Ectodermal cell (in vitro differentiated cells): ENCODE data around the gene DIPK1A.

Experiments used
- H3K27ac ChIP-seq: 2 replicates; pipeline ENCODE4 v1.7.0; 2013; ENCODE audit warnings: mild to moderate bottlenecking, low read depth, low read length; ENCODE audit not compliant: insufficient read depth, poor library complexity, severe bottlenecking
- H3K27me3 ChIP-seq: 2 replicates; pipeline ENCODE4 v1.7.0; 2013; ENCODE audit warnings: mild to moderate bottlenecking, low read length; ENCODE audit not compliant: insufficient read depth, control insufficient read depth, poor library complexity, severe bottlenecking
- H3K36me3 ChIP-seq: one replicate; pipeline ENCODE4 v1.7.0; 2013; ENCODE audit warnings: low read length; ENCODE audit not compliant: control insufficient read depth, insufficient read depth
- H3K4me1 ChIP-seq: one replicate; pipeline ENCODE4 v1.7.0; 2013; ENCODE audit warnings: low read length; ENCODE audit not compliant: control insufficient read depth, insufficient read depth
- H3K4me3 ChIP-seq: 2 replicates; pipeline ENCODE4 v1.7.0; 2013; ENCODE audit warnings: low read depth, low read length, control low read depth; ENCODE audit not compliant: insufficient read depth
- H3K9me3 ChIP-seq: 2 replicates; pipeline ENCODE4 v1.7.0; 2013; ENCODE audit warnings: mild to moderate bottlenecking, low read length, moderate library complexity; ENCODE audit not compliant: control insufficient read depth
- whole genome bisulfite sequencing, 2 experiments: methylation state at CpG; one replicate each; pipeline ENCODE4 v1.1.7; 2013; ENCODE audit warnings: missing lambda C conversion rate in 2 of 2; 5-methylcytosine and 5-hydroxymethylcytosine counted together

Gene DIPK1A

GRCh38 chr1:92805216-92805615 is 156.0 kb downstream of the DIPK1A start:
- Histone ChIP-seq H3K9me3 (no peaks in the 10 kb centered on the region), H3K4me1 (no peaks in the 10 kb centered on the region), H3K27ac (no peak overlapping the region), H3K36me3 (no peaks in the 10 kb centered on the region), H3K4me3 (no peak overlapping the region), H3K27me3 (no peaks in the 10 kb centered on the region)
- 90 to 92% methylated on average over 1 of the region's 1 CpG for WGBS, 2 experiments

- H3K4me3 ChIP-seq, result no peak overlapping the region
- no peaks in the 10 kb centered on the region for H3K9me3 ChIP-seq
- no peaks in the 10 kb centered on the region for H3K4me1 ChIP-seq
- WGBS, 2 experiments, result 88% methylated on average over 7 of the region's 7 CpGs
- H3K36me3 ChIP-seq, result no peaks in the 10 kb centered on the region
- no peak overlapping the region for H3K27ac ChIP-seq
- no peaks in the 10 kb centered on the region for H3K27me3 ChIP-seq
These were observed 156.5 kb downstream of the DIPK1A start for GRCh38 chr1:92804721-92805201.

GRCh38 chr1:92803140-92803887 is 157.9 kb downstream of the DIPK1A start:
- Histone ChIP-seq H3K4me3 (no peak overlapping the region), H3K4me1 (no peaks in the 10 kb centered on the region), H3K27me3 (no peaks in the 10 kb centered on the region), H3K9me3 (no peaks in the 10 kb centered on the region), H3K27ac (no peak overlapping the region), H3K36me3 (no peaks in the 10 kb centered on the region)
- 92 to 94% methylated on average over 6 of the region's 7 CpGs for WGBS, 2 experiments

- WGBS, 2 experiments, result 100% methylated on average over 1 of the region's 1 CpG
- H3K9me3 ChIP-seq, result no peaks in the 10 kb centered on the region
- no peak overlapping the region for H3K4me3 ChIP-seq
- no peaks in the 10 kb centered on the region for H3K27me3 ChIP-seq
- H3K36me3 ChIP-seq, result no peaks in the 10 kb centered on the region
- no peaks in the 10 kb centered on the region for H3K4me1 ChIP-seq
- H3K27ac ChIP-seq, result no peak overlapping the region
These were observed 163.3 kb downstream of the DIPK1A start for GRCh38 chr1:92797961-92798360.

- Histone ChIP-seq H3K27ac (no peak overlapping the region), H3K4me3 (no peak overlapping the region), H3K27me3 (no peaks in the 10 kb centered on the region), H3K4me1 (no peaks in the 10 kb centered on the region), H3K36me3 (no peaks in the 10 kb centered on the region), H3K9me3 (no peaks in the 10 kb centered on the region)
These were observed 164.0 kb downstream of the DIPK1A start for GRCh38 chr1:92797297-92797696.

GRCh38 chr1:92795166-92795565 is 166.1 kb downstream of the DIPK1A start:
- no peak overlapping the region for H3K4me3 ChIP-seq

GRCh38 chr1:92792340-92792782 is 168.9 kb downstream of the DIPK1A start:
- Histone ChIP-seq H3K4me1 (peaks cover 5% of the 10 kb centered on the region), H3K4me3 (no peak overlapping the region), H3K9me3 (no peaks in the 10 kb centered on the region), H3K27ac (no peak overlapping the region), H3K27me3 (no peaks in the 10 kb centered on the region), H3K36me3 (no peaks in the 10 kb centered on the region)
- no CpG with 5 or more reads among the region's 3 CpGs for WGBS, 2 experiments

More at GRCh38 chr1:92795166-92795565, 166.1 kb downstream of the DIPK1A start:
- 96% methylated on average over 3 to 4 of the region's 4 CpGs for WGBS, 2 experiments
- H3K27me3 ChIP-seq, result no peaks in the 10 kb centered on the region
- peaks cover 5% of the 10 kb centered on the region for H3K4me1 ChIP-seq
- H3K9me3 ChIP-seq, result no peaks in the 10 kb centered on the region
- H3K27ac ChIP-seq, result no peak overlapping the region
- no peaks in the 10 kb centered on the region for H3K36me3 ChIP-seq
